ENCODE measurements around the gene DLG5.

DNA sequence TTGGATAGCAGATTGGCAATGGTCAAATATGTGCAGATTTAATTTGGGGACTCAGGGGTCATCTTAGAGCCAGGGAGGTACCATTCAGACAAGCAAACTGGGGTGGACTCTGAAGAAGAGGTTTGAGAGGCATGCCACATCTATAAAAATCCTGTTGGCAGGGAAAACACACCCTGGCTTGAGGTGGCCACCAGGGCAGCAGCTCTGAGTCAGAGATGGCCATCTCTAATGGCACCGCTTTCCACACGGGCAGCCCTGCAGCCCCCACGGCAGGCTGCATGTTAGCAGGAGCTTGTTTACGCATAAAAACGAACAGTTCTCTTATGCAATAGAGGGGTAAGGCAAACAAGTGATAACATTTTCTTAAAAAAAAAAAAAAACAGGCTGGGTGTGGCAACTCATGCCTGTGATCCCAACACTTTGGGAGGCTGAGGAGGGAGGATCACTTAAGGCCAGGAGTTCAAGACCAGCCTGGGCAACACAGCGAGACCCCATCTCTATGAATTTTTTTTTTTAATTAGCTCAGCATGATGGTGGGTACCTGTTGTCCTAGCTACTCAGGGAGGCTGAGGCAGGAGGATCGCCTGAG lies 14.9 kb downstream of the DLG5 start:
- TF ChIP-seq, protein P1, sequence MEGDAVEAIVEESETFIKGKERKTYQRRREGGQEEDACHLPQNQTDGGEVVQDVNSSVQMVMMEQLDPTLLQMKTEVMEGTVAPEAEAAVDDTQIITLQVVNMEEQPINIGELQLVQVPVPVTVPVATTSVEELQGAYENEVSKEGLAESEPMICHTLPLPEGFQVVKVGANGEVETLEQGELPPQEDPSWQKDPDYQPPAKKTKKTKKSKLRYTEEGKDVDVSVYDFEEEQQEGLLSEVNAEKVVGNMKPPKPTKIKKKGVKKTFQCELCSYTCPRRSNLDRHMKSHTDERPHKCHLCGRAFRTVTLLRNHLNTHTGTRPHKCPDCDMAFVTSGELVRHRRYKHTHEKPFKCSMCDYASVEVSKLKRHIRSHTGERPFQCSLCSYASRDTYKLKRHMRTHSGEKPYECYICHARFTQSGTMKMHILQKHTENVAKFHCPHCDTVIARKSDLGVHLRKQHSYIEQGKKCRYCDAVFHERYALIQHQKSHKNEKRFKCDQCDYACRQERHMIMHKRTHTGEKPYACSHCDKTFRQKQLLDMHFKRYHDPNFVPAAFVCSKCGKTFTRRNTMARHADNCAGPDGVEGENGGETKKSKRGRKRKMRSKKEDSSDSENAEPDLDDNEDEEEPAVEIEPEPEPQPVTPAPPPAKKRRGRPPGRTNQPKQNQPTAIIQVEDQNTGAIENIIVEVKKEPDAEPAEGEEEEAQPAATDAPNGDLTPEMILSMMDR (IDR thresholded peaks at IDR 0.05) = peak in 2 of 4 experiments; percentile 15 to 44
- TF ChIP-seq POLR2A (IDR thresholded peaks at IDR 0.05) = no peak

All from prostate gland (tissue), 2 donors.